Measurements from ENCODE around the gene KRTAP1-3.
"Not testable (repeated sequence)": the region's sequence is repeated elsewhere in the genome, so short reads cannot be mapped to it uniquely, and the experiment has no call there.

Gene KRTAP1-3

DNA sequence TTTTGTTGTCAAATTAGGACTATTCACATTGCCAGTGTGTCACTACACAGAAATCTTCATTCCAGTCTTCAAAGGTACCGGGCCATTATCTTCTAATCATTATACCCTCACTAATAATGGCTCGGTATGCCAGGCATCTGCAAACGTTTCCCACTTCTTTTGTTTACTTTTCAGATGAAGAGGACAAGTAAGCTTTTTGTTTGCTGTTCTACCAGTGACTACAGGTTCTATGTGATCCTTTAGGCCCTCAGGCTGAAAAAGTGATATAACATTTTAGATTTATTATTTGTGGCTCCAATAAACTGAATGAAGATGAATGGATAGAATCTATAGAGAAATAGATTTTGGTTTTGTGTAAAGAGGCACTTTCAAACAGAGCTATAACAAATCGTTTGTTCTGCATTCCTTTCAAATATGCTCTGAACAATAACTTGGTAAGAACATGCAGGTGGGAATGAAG lies 25.3 kb downstream of the KRTAP1-3 start:
- DNase-seq, result no peak

DNA sequence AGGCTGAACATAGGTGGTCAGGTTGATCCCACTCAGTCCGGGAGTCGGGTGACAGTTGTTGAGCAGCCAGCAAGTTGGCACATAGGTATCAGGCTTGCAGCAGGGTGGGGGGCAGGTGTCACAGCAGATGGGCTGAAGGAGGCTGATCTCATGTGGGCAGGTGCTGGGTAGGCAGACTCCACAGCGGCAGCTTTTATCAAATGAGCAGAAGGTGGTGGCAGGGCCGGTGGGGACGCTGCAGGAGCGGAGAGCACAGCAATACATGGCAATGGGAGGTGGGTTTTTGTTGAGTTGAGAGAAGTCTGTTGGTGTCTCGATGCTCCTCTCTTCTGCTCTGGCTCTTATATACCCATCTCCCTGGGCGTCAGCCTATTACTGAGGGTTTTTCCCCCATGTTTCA lies 25.9 kb downstream of the KRTAP1-3 start, which contains the start of gene KRTAP3-1:
KRTAP3-1 (minus strand) TSS at position 318 of the 400 bp plus-strand sequence; CDS start at position 264, 54 bp downstream.
- no peak for DNase-seq

DNA sequence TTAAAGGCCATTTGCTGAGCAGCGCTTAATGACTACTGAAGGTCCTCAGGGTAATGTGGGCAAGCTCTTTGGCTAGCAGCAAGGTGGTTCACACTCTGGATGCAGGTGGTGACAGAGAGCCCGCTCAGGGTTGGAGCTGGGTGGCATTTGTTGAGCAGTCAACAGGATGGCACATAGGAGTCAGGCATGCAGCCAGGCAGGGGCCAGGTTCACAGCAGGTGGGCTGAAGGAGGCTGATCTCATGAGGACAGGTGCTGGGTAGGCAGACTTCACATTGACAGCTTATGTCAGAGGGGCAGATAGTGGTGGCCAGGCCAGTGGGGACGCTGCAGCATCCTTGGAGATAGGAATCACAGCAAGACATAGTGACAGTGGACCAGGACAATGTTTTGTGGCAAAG lies 30.3 kb downstream of the KRTAP1-3 start:
- DNase-seq, result no peak

DNA sequence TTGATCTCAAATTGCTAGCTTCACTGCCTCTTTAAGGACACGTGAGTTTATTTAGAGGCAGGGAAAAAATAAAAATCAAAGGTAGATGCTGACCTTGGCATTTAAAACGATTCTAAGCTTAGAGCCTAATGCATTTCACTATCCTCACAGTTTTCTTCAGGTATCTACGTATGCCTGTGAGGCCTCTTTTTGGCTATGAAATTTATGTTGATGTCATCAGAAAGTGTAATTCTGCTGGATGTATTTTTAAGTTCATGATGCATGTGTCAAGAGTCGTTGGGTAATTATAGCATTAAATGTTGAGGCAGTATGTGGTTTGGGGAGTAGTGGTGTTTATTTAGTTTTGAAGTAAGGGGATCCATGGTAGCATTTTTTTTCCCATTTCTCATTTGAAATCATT lies 30.7 kb downstream of the KRTAP1-3 start:
- DNase-seq, result no peak

DNA sequence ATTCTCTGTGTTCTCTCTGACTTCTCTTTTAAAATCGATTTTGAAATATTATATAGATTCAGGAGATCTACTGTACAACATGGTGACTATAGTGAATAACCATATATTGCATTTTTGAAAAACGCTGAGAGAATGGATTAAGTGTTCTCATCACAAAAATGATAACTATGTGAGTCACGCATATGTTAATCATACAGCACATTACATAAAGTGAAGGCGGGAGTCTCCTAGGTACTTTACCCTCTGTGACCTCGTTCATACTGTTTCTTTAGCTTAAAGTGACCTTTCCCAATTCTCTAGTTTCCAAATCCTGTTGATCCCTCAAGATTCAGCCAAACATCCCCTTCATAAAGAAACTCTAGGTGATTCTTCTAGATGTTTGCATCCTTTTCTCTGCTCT lies 31.9 kb downstream of the KRTAP1-3 start:
- DNase-seq, result no peak

DNA sequence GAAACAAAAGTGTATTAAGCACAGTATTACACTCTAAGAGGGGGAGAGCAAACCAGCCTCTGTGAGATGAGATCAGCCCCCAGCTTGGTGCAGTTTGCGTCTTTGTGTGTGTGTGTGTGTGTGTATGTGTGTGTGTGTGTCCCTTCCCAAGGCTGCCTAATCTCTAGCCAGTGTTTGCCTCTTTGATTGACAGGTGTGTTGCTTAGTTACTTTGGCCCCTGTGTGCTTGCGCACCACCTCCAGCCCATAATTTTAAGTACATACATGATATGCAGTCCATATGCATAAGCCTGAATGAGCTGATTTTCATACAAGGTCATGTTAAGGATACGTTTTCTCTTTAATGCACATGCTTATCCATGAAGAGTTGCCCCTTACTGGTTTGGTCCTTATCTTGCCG lies 32.9 kb downstream of the KRTAP1-3 start:
- no peak for DNase-seq

DNA sequence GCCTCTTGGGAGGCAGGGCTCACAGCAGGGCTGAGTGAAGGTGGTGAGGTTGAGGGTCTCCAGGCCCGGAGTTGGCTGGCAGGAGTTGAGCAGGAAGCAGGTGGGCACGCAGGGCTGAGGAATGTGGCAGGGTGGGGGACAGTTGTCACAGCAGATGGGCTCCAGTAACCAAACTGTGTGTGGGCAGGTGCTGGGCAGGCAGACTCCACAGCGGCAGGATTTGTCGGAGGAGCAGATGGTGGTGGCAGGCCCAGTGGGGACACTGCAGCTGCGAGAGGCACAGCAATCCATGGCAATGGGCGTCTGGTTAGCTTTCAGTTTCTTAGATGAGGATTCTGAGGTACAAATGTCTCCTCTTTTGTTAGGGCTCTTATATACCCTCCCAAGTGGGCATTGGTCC lies 35.1 kb downstream of the KRTAP1-3 start, which contains the start of gene KRTAP3-2:
KRTAP3-2 (minus strand) TSS at position 344 of the 400 bp plus-strand sequence; CDS start at position 291, 53 bp downstream.
- not testable (repeated sequence) for DNase-seq

DNA sequence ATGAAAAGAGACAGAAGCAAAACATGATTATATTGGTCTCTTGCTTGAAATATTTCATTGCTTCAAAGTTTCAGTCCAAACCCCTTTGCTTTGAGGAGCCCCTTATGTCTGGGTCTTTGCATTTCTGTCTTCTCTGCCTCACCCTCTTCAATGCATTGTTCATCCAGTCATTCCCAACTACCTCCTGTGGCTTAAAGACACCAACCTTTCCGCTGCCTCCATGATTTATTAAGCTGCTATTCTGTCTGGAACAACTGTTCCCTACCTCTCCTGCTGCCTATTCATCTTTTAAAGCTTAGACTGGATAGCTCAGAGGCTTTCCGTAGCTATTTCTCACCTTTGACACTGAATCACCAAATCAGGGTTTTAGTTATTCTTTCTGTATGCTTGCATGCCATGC lies 37.3 kb downstream of the KRTAP1-3 start:
- no peak for DNase-seq

DNA sequence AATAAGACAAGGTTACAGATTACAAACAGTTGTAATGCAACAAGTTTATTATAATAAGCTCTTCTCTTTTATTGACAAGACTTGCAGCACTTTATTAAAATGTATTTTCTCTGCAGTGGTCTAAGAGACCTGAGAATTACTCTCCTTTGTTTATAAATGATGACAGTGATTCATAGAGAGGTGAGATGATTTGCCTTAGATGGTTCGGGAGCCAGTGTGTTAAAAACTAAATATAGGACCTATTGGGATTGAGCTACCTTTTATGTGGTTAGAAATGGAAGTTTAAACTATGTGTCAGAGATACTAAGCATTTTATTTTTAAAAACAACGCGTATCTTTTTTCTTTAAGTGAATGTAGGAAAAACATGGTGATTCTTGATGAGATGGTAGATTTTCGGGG lies 37.8 kb downstream of the KRTAP1-3 start:
- DNase-seq, result no peak

DNA sequence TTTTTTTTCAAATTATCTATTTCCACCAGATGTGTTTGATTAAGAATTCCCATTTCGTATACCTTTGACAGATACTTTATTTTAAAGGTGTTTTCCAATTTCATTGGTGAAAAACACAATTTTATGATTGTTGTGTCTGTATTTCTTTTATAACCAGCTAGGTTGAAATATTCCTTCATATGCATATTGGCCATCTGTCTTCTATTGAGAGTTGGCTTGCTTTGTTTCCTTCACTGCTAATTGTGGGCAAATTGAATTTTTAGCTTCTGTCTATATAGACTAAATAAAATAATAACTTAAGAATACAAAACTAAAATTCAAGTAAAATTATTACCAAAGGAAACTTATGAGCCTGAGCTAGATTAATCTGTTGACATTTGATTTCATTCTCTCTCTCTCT lies 39.6 kb downstream of the KRTAP1-3 start:
- DNase-seq, result no peak

DNA sequence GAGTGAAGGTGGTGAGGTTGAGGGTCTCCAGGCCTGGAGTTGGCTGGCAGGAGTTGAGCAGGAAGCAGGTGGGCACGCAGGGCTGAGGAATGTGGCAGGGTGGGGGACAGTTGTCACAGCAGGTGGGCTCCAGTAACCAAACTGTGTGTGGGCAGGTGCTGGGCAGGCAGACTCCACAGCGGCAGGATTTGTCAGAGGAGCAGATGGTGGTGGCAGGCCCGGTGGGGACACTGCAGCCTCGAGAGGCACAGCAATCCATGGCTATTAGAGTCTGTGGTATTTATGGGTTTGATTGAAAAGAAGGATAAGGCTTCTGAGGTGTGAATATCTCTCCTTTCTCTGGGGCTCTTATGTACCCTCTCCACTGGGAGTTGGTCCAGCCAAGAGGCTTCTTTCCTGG lies 40.8 kb downstream of the KRTAP1-3 start, which contains the start of gene KRTAP3-3:
KRTAP3-3 (minus strand) TSS at position 326 of the 400 bp plus-strand sequence; CDS start at position 259, 67 bp downstream.
- no peak for DNase-seq

DNA sequence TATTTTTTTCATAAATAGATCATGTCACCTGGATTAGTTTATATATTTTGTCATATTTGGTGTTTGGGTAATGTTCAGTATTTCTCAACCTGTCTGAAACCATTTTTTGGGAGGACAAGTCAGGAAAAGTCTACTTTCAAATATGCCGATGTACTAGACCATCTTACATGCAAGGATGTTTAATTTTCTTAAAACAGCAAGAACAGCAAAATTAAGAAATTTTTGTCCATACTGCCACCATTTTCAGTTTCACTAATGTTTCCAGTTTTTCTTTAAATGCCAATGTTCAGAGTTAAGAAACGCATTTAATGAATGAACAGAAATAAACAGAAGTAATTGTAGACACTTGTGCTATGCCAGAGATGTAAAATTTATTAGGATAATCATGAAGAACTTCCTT lies 41.6 kb downstream of the KRTAP1-3 start:
- DNase-seq, result no peak

DNA sequence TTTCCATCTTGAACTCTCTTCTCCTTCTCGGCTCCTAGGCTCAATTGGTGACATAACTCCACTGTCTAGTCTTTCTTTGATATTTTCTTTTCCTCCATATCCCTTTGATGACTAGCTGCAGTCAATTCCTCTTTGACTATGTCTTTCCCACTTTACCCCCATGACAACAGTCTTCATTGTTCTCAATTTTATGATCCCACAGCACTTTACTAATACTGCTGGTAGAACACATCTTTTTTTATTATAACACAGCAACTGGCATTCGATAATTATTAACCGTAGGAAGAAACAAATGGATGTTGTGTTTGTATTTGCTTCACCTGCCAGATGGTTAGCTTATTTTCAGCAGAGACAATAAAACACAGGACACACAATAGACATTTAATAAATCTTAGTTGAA lies 42.0 kb downstream of the KRTAP1-3 start:
- no peak for DNase-seq

DNA sequence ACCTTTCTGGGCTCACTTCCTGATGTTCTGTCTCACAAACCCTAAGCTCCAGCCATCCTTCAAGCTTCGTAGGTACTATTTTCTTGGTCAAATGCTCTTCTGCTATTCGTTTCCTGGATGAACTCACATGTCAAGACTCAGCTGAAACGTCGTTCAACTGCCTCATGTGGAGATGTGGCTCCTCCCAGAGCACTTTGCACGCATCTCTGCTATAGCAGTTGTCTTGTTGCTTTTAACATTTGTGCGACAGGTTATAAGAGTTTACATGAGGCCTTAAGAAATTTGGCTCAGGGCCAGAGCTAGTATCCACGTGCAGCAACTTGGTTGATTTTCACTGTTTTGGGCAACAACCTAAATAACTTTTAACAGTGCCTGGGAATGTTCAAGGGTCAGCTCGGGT lies 47.8 kb downstream of the KRTAP1-3 start:
- no peak for DNase-seq

DNA sequence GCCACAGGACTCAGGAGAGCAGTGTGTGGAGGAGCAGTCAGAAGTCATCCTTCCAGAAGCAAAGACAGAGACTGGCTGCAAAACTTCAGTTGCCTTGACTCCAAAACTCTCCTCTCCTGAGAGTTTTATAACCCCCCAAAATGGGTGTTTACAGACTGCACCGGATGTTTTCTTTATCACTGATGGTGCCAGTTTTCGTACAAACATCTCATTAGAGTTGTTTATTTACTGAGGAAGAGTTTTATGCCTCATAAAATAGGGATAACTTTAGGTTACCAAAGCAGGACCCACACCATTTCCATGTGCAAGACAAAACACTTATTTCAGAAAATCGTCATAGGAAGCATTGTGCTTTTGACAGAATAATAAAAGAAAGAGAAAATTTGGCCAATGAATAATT lies 50.4 kb downstream of the KRTAP1-3 start, which contains the start of gene KRT40:
KRT40 (minus strand) TSS at position 101 of the 400 bp plus-strand sequence; CDS start at position 48, 53 bp downstream.
- DNase-seq, result no peak

All from NCI-H1694 (cell line).